Measurements from ENCODE around the gene BTC. TPM values are rescaled to one million over a fixed set of nuclear protein-coding genes. Genes with fewer than 3 reads are reported as not detected.
A peak's percentile ranks its signal among the peaks of the same experiment; 100 is the strongest.

The BTC gene
- total RNA-seq, 1 donor from 2014 or later, result 0.46 TPM

DNA sequence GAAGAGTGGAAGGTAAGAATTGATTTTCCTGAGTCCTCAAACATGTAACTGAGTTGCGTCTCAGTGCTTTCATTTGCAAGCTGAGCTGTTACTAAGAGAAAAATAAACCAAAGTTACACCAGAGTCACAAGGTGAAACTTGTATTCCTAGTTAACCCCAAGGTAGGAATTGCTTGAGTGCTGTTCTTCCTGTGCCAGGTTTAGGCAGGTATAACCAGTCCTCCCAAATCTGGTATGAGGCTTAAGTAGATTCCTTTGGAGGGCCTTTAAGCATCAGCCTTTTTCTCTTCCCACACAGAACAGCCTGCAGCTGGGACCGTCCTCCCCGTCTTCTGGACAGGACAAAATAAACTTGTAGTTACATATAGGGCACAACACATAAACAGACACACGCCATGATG, 2.3 kb upstream of the BTC start:
- peaks cover 13% of the 10 kb centered on the region for H3K4me1 Mint-ChIP-seq (ENCODE audit: low read depth)
- H3K9me3 Mint-ChIP-seq (ENCODE audit: low read depth), result no peaks in the 10 kb centered on the region
- TF ChIP-seq, protein P1, sequence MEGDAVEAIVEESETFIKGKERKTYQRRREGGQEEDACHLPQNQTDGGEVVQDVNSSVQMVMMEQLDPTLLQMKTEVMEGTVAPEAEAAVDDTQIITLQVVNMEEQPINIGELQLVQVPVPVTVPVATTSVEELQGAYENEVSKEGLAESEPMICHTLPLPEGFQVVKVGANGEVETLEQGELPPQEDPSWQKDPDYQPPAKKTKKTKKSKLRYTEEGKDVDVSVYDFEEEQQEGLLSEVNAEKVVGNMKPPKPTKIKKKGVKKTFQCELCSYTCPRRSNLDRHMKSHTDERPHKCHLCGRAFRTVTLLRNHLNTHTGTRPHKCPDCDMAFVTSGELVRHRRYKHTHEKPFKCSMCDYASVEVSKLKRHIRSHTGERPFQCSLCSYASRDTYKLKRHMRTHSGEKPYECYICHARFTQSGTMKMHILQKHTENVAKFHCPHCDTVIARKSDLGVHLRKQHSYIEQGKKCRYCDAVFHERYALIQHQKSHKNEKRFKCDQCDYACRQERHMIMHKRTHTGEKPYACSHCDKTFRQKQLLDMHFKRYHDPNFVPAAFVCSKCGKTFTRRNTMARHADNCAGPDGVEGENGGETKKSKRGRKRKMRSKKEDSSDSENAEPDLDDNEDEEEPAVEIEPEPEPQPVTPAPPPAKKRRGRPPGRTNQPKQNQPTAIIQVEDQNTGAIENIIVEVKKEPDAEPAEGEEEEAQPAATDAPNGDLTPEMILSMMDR (IDR thresholded peaks at IDR 0.05; ENCODE audit: unreplicated experiment), result no peak
- no peaks in the 10 kb centered on the region for H3K36me3 Mint-ChIP-seq (ENCODE audit: insufficient read depth)
- no peak for DNase-seq (ENCODE audit: low spot score, unreplicated experiment)
- H3K4me3 Mint-ChIP-seq (ENCODE audit: low read depth), result no peak overlapping the region
- H3K27me3 Mint-ChIP-seq, result peaks cover 26% of the 10 kb centered on the region
- H3K27ac Mint-ChIP-seq, result no peak overlapping the region

DNA sequence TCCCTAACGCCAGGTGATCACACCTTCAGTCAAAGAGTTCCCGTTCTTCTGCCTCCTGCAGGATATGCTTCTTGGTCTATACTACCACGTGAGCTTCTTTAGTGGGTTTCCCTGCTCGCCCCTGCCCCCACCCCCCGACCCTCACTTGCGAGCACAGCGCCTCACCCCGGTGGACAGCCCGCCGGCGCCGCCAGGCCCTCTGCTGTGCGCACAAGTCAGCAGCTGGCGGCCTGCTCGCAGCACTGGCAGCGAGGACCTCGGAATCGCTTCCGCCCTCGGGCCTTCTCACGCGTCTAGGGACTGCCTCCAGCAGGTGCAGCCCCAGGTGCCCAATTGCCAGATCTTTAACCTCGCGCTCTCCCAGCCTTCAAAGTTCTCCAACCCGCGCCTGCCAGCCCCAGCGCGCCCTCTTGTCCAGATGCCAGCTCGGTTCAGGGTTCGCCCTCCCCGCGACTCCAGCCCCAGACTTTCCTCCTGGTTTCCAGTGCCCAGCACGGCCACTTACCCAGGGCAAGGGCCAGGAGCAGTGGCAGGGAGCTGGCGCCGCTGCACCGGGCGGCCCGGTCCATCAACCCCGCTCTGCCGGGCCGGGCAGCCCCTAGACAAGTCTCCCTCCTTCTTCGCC, 454 bp downstream of the BTC start:
- Mint-ChIP-seq H3K4me3 (ENCODE audit: low read depth) (peak overlapping the region; percentile 86), H3K9me3 (ENCODE audit: low read depth) (no peaks in the 10 kb centered on the region), H3K4me1 (ENCODE audit: low read depth) (peaks cover 13% of the 10 kb centered on the region), H3K36me3 (ENCODE audit: insufficient read depth) (no peaks in the 10 kb centered on the region), H3K27ac (peak overlapping the region; percentile 90), H3K27me3 (peaks cover 33% of the 10 kb centered on the region)
- TF ChIP-seq, protein P1 (IDR thresholded peaks at IDR 0.05; ENCODE audit: unreplicated experiment), result peak; percentile 70
- peak; percentile 58 for DNase-seq (ENCODE audit: low spot score, unreplicated experiment)

DNA sequence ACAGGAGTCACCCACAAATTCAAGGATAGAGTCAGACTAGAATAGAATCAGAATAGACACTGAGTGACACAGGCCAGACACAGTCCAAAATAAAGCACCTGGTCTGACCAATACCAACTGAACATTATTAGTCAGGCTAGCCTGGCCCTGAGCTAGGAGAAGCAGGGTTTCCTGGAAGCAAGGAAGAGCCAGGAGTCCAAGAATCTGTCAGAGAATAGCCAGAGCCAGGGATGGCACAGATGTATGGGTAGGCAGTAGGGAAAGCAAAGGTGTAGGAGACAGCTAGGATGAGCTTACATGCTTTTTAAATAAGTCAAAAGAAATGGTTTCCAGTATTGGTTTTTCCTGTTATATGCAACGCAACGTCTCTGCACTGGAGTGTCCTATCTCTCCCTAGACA, 3.7 kb downstream of the BTC start:
- H3K4me1 Mint-ChIP-seq (ENCODE audit: low read depth), result peaks cover 13% of the 10 kb centered on the region
- H3K27ac Mint-ChIP-seq, result no peak overlapping the region
- no peaks in the 10 kb centered on the region for H3K36me3 Mint-ChIP-seq (ENCODE audit: insufficient read depth)
- TF ChIP-seq, protein P1 (IDR thresholded peaks at IDR 0.05; ENCODE audit: unreplicated experiment), result no peak
- no peak for DNase-seq (ENCODE audit: low spot score, unreplicated experiment)
- peaks cover 30% of the 10 kb centered on the region for H3K27me3 Mint-ChIP-seq
- no peak overlapping the region for H3K4me3 Mint-ChIP-seq (ENCODE audit: low read depth)
- no peaks in the 10 kb centered on the region for H3K9me3 Mint-ChIP-seq (ENCODE audit: low read depth)

DNA sequence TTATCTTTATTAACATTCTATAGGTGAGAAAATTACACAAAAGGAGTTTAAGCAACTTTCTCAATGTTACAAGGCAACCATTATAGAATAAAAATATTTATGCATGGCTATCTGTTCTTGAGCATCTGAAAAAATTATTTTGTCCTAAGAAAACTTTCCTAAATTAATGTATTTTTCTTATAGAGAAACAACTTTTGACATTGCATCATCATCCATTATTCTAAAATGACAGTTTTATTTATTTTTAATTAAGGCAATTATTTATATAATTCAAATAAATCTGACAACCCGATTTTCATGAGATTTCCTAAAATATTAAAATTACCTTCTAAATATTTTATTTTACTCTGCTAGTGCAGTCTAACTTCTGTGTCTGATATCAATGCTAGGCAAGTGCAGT, 4.8 kb downstream of the BTC start:
- TF ChIP-seq, protein P1 (IDR thresholded peaks at IDR 0.05; ENCODE audit: unreplicated experiment), result no peak
- Mint-ChIP-seq H3K36me3 (ENCODE audit: insufficient read depth) (no peaks in the 10 kb centered on the region), H3K27ac (no peak overlapping the region), H3K4me3 (ENCODE audit: low read depth) (no peak overlapping the region), H3K27me3 (peaks cover 24% of the 10 kb centered on the region), H3K4me1 (ENCODE audit: low read depth) (peaks cover 21% of the 10 kb centered on the region), H3K9me3 (ENCODE audit: low read depth) (no peaks in the 10 kb centered on the region)
- DNase-seq (ENCODE audit: low spot score, unreplicated experiment), result no peak

DNA sequence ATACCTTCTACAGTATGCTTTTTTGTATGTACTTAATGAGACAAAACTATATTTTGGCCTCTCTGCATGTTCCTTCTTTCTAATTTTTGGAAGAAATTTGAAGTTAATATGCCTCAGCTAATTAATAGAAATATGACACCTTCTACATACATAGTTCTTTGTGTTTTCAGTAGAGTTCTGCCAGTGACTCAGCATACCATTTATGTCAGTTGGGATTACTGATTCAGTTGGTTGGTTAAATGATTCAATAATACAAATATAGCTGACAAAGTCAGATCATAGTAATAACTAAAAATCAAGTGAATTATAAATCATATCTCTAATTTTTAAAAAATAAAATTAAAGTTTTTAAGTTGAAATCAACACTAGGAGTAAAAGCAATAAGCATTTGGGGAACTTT, 16.8 kb downstream of the BTC start:
- Mint-ChIP-seq H3K27me3 (no peaks in the 10 kb centered on the region), H3K27ac (no peak overlapping the region), H3K4me3 (ENCODE audit: low read depth) (no peak overlapping the region), H3K36me3 (ENCODE audit: insufficient read depth) (no peaks in the 10 kb centered on the region), H3K4me1 (ENCODE audit: low read depth) (no peaks in the 10 kb centered on the region), H3K9me3 (ENCODE audit: low read depth) (peaks cover under 1% of the 10 kb centered on the region)
- DNase-seq (ENCODE audit: low spot score, unreplicated experiment), result no peak
- TF ChIP-seq, protein P1 (IDR thresholded peaks at IDR 0.05; ENCODE audit: unreplicated experiment), result no peak
